IMR-90 (cell line): Measurements from ENCODE around the gene LYZ. TPM values are rescaled to one million over a fixed set of nuclear protein-coding genes. Genes with fewer than 3 reads are reported as not detected.

Experiments used
- ATAC-seq: fragments of 200-7000 bp; cut with Tn5 transposase; 2 replicates; pipeline ENCODE4 v1.9.1; 2020; ENCODE audit warnings: low read depth, mild to moderate bottlenecking, moderate library complexity
- BruUV-seq: library from RNA; stranded (reverse); fragments of 400-500 nt; replicated peaks from 2 replicates; lab custom pipeline; 2021; lab: Mats Ljungman, UMichigan
- CTCF ChIA-PET: fragments of 300-600 bp; formaldehyde crosslinking; extraction: SDS; loops from one replicate; lab custom pipeline; 2021; ENCODE audit warnings: antibody characterized with exemption; lab: Yijun Ruan, JAX
- POLR2A ChIA-PET: fragments of 300-600 bp; sonication (Branson Sonifier 250); formaldehyde crosslinking; loops from one replicate; lab custom pipeline; 2022; ENCODE audit warnings: antibody characterized with exemption; ENCODE audit not compliant: unreplicated experiment; lab: Charles Lee
- DNase-seq: peaks from one replicate; pipeline ENCODE4 v3.0.0; 2013
- H2AFZ ChIP-seq: replicated peaks from 2 replicates; pipeline ENCODE3; 2013; ENCODE audit warnings: low read length, mild to moderate bottlenecking; ENCODE audit not compliant: poor library complexity
- H2AK5ac ChIP-seq: 2 replicates; pipeline ENCODE4 v1.6.1; 2013; ENCODE audit warnings: low read depth, low read length, inconsistent platforms
- H2AK9ac ChIP-seq: replicated peaks from 2 replicates; pipeline ENCODE3; 2013; ENCODE audit warnings: mild to moderate bottlenecking, low read depth, low read length, moderate library complexity; ENCODE audit not compliant: poor library complexity
- H2BK120ac ChIP-seq: 2 replicates; pipeline ENCODE4 v1.6.1; 2013; ENCODE audit warnings: low read depth, low read length, inconsistent platforms
- H2BK15ac ChIP-seq: 3 replicates; pipeline ENCODE4 v1.6.1; 2013; ENCODE audit warnings: low read depth, low read length, inconsistent platforms
- H2BK20ac ChIP-seq: 2 replicates; pipeline ENCODE4 v1.6.1; 2013; ENCODE audit warnings: low read depth, mild to moderate bottlenecking, inconsistent platforms, low read length, moderate library complexity
- H2BK5ac ChIP-seq: 2 replicates; pipeline ENCODE4 v1.6.1; 2013; ENCODE audit warnings: mild to moderate bottlenecking, low read depth, low read length, inconsistent platforms; ENCODE audit not compliant: poor library complexity, severe bottlenecking
- H3K14ac ChIP-seq: replicated peaks from 2 replicates; pipeline ENCODE4 v1.6.1; 2013; ENCODE audit warnings: low read depth, low read length, inconsistent platforms
- H3K18ac ChIP-seq: 2 replicates; pipeline ENCODE4 v1.6.1; 2013; ENCODE audit warnings: low read depth, low read length, control low read depth
- H3K23ac ChIP-seq: 2 replicates; pipeline ENCODE4 v1.6.1; 2013; ENCODE audit warnings: low read depth, low read length, inconsistent platforms
- H3K27ac ChIP-seq: 2 replicates; pipeline ENCODE4 v1.5.1; 2013; ENCODE audit warnings: mild to moderate bottlenecking, control low read depth, low read length; ENCODE audit not compliant: insufficient read depth
- H3K27me3 ChIP-seq: 2 replicates; pipeline ENCODE4 v1.6.1; 2013; ENCODE audit warnings: low read length; ENCODE audit not compliant: control insufficient read depth, insufficient read depth
- H3K36me3 ChIP-seq: 2 replicates; pipeline ENCODE4 v1.6.1; 2013; ENCODE audit warnings: low read length, mixed read lengths; ENCODE audit not compliant: control insufficient read depth, insufficient read depth
- H3K4ac ChIP-seq: 2 replicates; pipeline ENCODE4 v1.6.1; 2013; ENCODE audit warnings: low read depth, low read length, inconsistent platforms
- H3K4me1 ChIP-seq: 2 replicates; pipeline ENCODE4 v1.6.1; 2013; ENCODE audit warnings: low read length, mixed read lengths; ENCODE audit not compliant: control insufficient read depth, insufficient read depth
- H3K4me2 ChIP-seq: 2 replicates; pipeline ENCODE4 v1.6.1; 2013; ENCODE audit warnings: low read depth, mild to moderate bottlenecking, control low read depth, low read length, moderate library complexity
- H3K4me3 ChIP-seq: 2 replicates; pipeline ENCODE4 v1.5.1; 2013; ENCODE audit warnings: low read depth, mild to moderate bottlenecking, control low read depth, low read length, moderate library complexity; ENCODE audit not compliant: insufficient read depth
- H3K56ac ChIP-seq: 2 replicates; pipeline ENCODE4 v1.6.1; 2013; ENCODE audit warnings: low read length, inconsistent platforms; ENCODE audit not compliant: insufficient read depth; ENCODE audit errors: extremely low read depth
- H3K79me1 ChIP-seq, 2 experiments: 2 replicates each; pipeline ENCODE4 v1.6.1; 2013; ENCODE audit warnings: low read length in 2 of 2, inconsistent platforms in 1 of 2, low read depth in 1 of 2
- H3K9ac ChIP-seq: 2 replicates; pipeline ENCODE4 v1.6.1; 2013; ENCODE audit warnings: low read depth, low read length, control low read depth
- H3K9me1 ChIP-seq: 2 replicates; pipeline ENCODE4 v1.6.1; 2013; ENCODE audit warnings: low read length, inconsistent platforms; ENCODE audit not compliant: insufficient read depth
- H3K9me3 ChIP-seq: 2 replicates; pipeline ENCODE4 v1.6.1; 2013; ENCODE audit warnings: low read length; ENCODE audit not compliant: control insufficient read depth, insufficient read depth
- H4K20me1 ChIP-seq: 2 replicates; pipeline ENCODE4 v1.6.1; 2013; ENCODE audit warnings: low read length, inconsistent platforms; ENCODE audit not compliant: insufficient read depth
- H4K5ac ChIP-seq: 2 replicates; pipeline ENCODE4 v1.6.1; 2013; ENCODE audit warnings: mild to moderate bottlenecking, low read depth, low read length, control low read depth
- H4K8ac ChIP-seq, 2 experiments: 2 replicates each; pipeline ENCODE4 v1.6.1; 2013; ENCODE audit warnings: low read depth in 2 of 2, low read length in 2 of 2, control low read depth in 1 of 2, inconsistent platforms in 1 of 2
- H4K91ac ChIP-seq: 2 replicates; pipeline ENCODE4 v1.6.1; 2013; ENCODE audit warnings: low read depth, low read length, inconsistent platforms; ENCODE audit not compliant: insufficient read depth
- CHD1 ChIP-seq: IDR thresholded peaks from 2 replicates; pipeline ENCODE4 v1.6.1; 2012; ENCODE audit warnings: low read depth, low read length, improper control_type of control experiment
- ELK1 ChIP-seq: fragments of 150-350 bp; IDR thresholded peaks from 2 replicates; pipeline ENCODE4 v1.6.1; 2016; ENCODE audit warnings: low read depth, mild to moderate bottlenecking, low read length, moderate library complexity, borderline replicate concordance
- FOS ChIP-seq: fragments of 150-350 bp; IDR thresholded peaks from 2 replicates; pipeline ENCODE4 v1.6.1; 2016; ENCODE audit warnings: low read depth, low read length
- MAZ ChIP-seq: IDR thresholded peaks from 2 replicates; pipeline ENCODE4 v1.6.1; 2012; ENCODE audit warnings: low read depth, mild to moderate bottlenecking, low read length, improper control_type of control experiment, moderate library complexity, borderline replicate concordance
- NFE2L2 ChIP-seq: fragments of 150-350 bp; IDR thresholded peaks from 2 replicates; pipeline ENCODE4 v1.6.1; 2016; ENCODE audit warnings: low read depth, mild to moderate bottlenecking, low read length
- POLR2A ChIP-seq: IDR thresholded peaks from 2 replicates; pipeline ENCODE4 v1.6.1; 2012; ENCODE audit warnings: mild to moderate bottlenecking, low read depth, low read length
- RAD21 ChIP-seq: IDR thresholded peaks from 2 replicates; pipeline ENCODE4 v1.6.1; 2012; ENCODE audit warnings: low read length, improper control_type of control experiment
- RFX5 ChIP-seq: IDR thresholded peaks from 2 replicates; pipeline ENCODE4 v1.8.0; 2012; ENCODE audit warnings: low read depth, mild to moderate bottlenecking, low read length, moderate library complexity
- SMC3 ChIP-seq: fragments of 150-350 bp; IDR thresholded peaks from 2 replicates; pipeline ENCODE4 v1.6.1; 2016; ENCODE audit warnings: low read depth, mild to moderate bottlenecking, antibody characterized with exemption, low read length, moderate library complexity
- USF2 ChIP-seq: fragments of 150-350 bp; IDR thresholded peaks from 2 replicates; pipeline ENCODE4 v1.6.1; 2017; ENCODE audit warnings: mild to moderate bottlenecking, antibody characterized with exemption, low read length, low read depth
- WGBS, 2 experiments: methylation state at CpG; one replicate each; pipeline versions ENCODE4 v1.1.5 to v1.1.7; 2013; ENCODE audit warnings: missing lambda C conversion rate in 2 of 2; ENCODE audit not compliant: insufficient read length in 1 of 2; ENCODE audit errors: extremely low coverage in 2 of 2; 5-methylcytosine and 5-hydroxymethylcytosine counted together
- dilution Hi-C: fragments of 300-500 bp; cut with HindIII; formaldehyde crosslinking; loops from one replicate; pipeline ENCODE4 v1.14.3; 2018; ENCODE audit warnings: low sequenced_read_pairs; ENCODE audit not compliant: unreplicated experiment
- in situ Hi-C: fragments of 300-500 bp; cut with MboI; formaldehyde crosslinking; loops from 3 replicates; pipeline ENCODE4 v1.14.3; 2019; ENCODE audit warnings: low sequenced_read_pairs, inconsistent platforms, mixed read lengths
- intact Hi-C: fragments of 100-400 bp; cut with micrococcal nuclease; formaldehyde crosslinking; loops from 2 replicates; pipeline ENCODE4 v1.10.0; 2022
- polyA plus RNA-seq, 3 experiments: library from polyadenylated mRNA; depleted of rRNA; stranded (reverse); fragments of >200 nt; gene quantifications; 2 replicates each; pipeline ENCODE4 v1.2.3, GENCODE V29; 2012; ENCODE audit warnings: low replicate concordance in 1 of 3
- total RNA-seq: library from RNA; depleted of rRNA; stranded (reverse); fragments of >200 nt; gene quantifications from 2 replicates; pipeline ENCODE4 v1.2.3, GENCODE V29; 2012

The LYZ gene
- total and polyA plus RNA-seq, 2 of the 4 experiments (the other 2 are of a cell fraction): not detected

- in situ Hi-C loops: loop anchor here (25.0 kb wide), 1 partner anchor 409 kb away; the partner anchor contains the start of gene RAB3IP
- H4K8ac ChIP-seq: no peak overlapping the region
- H2BK120ac ChIP-seq: no peak overlapping the region
- ATAC-seq (no peak), DNase-seq (no peak)
- no peaks in the 10 kb centered on the region for H3K9me1 ChIP-seq
- 0 out of 2 replicates have a peak, but pooled peaks cover 2% of the 10 kb centered on the region for H3K4me1 ChIP-seq
- no peak overlapping the region for H3K18ac ChIP-seq
- no peak overlapping the region for H3K4me3 ChIP-seq
- H3K4me2 ChIP-seq: no peak overlapping the region
- intact Hi-C loops: no loop called here
- dilution Hi-C loops: no loop called here
- H2AFZ ChIP-seq: no peak overlapping the region
- no peak overlapping the region for H2BK15ac ChIP-seq
- no peak overlapping the region for H3K4ac ChIP-seq
- no peaks in the 10 kb centered on the region for H3K36me3 ChIP-seq
- WGBS, 2 experiments: no CpG with 5 or more reads among the region's 3 CpGs
- no peak overlapping the region for H2BK5ac ChIP-seq
- no peak overlapping the region for H3K27ac ChIP-seq
- peaks cover 33% of the 10 kb centered on the region for H3K27me3 ChIP-seq
- no peaks in the 10 kb centered on the region for H3K79me1 ChIP-seq
- ChIA-PET POLR2A (no interaction called here), CTCF (no interaction called here)
- H3K14ac ChIP-seq: no peak overlapping the region
- no peak overlapping the region for H4K91ac ChIP-seq
- TF ChIP-seq USF2 (no peak), MAZ (no peak), RFX5 (no peak), NFE2L2 (no peak), CHD1 (no peak), POLR2A (no peak), FOS (no peak), SMC3 (no peak), RAD21 (no peak), ELK1 (no peak)
- H2AK5ac ChIP-seq: no peak overlapping the region
- H3K23ac ChIP-seq: no peak overlapping the region
- H2AK9ac ChIP-seq: no peak overlapping the region
- no peaks in the 10 kb centered on the region for H4K20me1 ChIP-seq
- no peak overlapping the region for H2BK20ac ChIP-seq
- no peak overlapping the region for H3K9ac ChIP-seq
- no peaks in the 10 kb centered on the region for H3K9me3 ChIP-seq
- no TSS peak for BruUV-seq
- H4K5ac ChIP-seq: no peak overlapping the region
- no peak overlapping the region for H3K56ac ChIP-seq
Observed at GRCh38 chr12:69328426-69328825, 19.8 kb upstream of the LYZ start.
